NCI-H187 (cell line): Measurements from ENCODE around the gene POLR1A.

ENCODE experiments used
- DNase-seq, 2 experiments: peaks; one replicate each; lab custom pipeline; 2025; lab: John Stamatoyannopoulos, UW

Gene POLR1A

GRCh38 chr2:86064006-86064405 lies 41.7 kb downstream of the POLR1A start:
- no peak for DNase-seq

- no peak for DNase-seq
These were observed 43.6 kb downstream of the POLR1A start for GRCh38 chr2:86062043-86062442.

GRCh38 chr2:86056590-86057331 lies 48.9 kb downstream of the POLR1A start:
- DNase-seq = no peak

- no peak for DNase-seq
These were observed 50.4 kb downstream of the POLR1A start for GRCh38 chr2:86055314-86055713.

- no peak for DNase-seq
These were observed 51.1 kb downstream of the POLR1A start for GRCh38 chr2:86054535-86055082.

GRCh38 chr2:86053166-86053565 lies 52.5 kb downstream of the POLR1A start:
- no peak for DNase-seq

- DNase-seq = no peak
These were observed 53.0 kb downstream of the POLR1A start for GRCh38 chr2:86052676-86053075.

GRCh38 chr2:86052265-86052664 lies 53.4 kb downstream of the POLR1A start:
- DNase-seq = no peak

GRCh38 chr2:86050301-86050700 lies 55.4 kb downstream of the POLR1A start:
- DNase-seq = no peak

GRCh38 chr2:86049529-86049928 lies 56.2 kb downstream of the POLR1A start:
- no peak for DNase-seq

GRCh38 chr2:86048888-86049287 lies 56.8 kb downstream of the POLR1A start:
- DNase-seq = no peak

GRCh38 chr2:86048383-86048701 lies 57.3 kb downstream of the POLR1A start:
- DNase-seq = no peak

- no peak for DNase-seq
These were observed 57.9 kb downstream of the POLR1A start for GRCh38 chr2:86047575-86048382.

- DNase-seq = no peak
These were observed 60.1 kb downstream of the POLR1A start for GRCh38 chr2:86045541-86045940.

- no peak for DNase-seq
These were observed 61.1 kb downstream of the POLR1A start for GRCh38 chr2:86044614-86045013.

GRCh38 chr2:86044045-86044444 lies 61.6 kb downstream of the POLR1A start:
- no peak for DNase-seq

GRCh38 chr2:86042256-86043168 lies 63.2 kb downstream of the POLR1A start:
- no peak for DNase-seq

- no peak for DNase-seq
These were observed 65.6 kb downstream of the POLR1A start for GRCh38 chr2:86039963-86040655.

- no peak for DNase-seq
These were observed 66.3 kb downstream of the POLR1A start for GRCh38 chr2:86039178-86039962.

- no peak for DNase-seq
These were observed 67.2 kb downstream of the POLR1A start for GRCh38 chr2:86038291-86039081.
